OCI-M1 (cell line): ENCODE results near the gene TNRC18.
"Not testable (repeated sequence)": the region's sequence is repeated elsewhere in the genome, so short reads cannot be mapped to it uniquely, and the experiment has no call there.

Experiments used
- DNase-seq: peaks from one replicate; lab custom pipeline; 2025; lab: John Stamatoyannopoulos, UW

The TNRC18 gene

GRCh38 chr7:5291301-5291700 lies 132.3 kb downstream of the TNRC18 start:
- no peak for DNase-seq

GRCh38 chr7:5289355-5289754 lies 134.3 kb downstream of the TNRC18 start:
- DNase-seq, result no peak

GRCh38 chr7:5288560-5288959 lies 135.1 kb downstream of the TNRC18 start:
- not testable (repeated sequence) for DNase-seq

GRCh38 chr7:5287802-5288201 lies 135.8 kb downstream of the TNRC18 start:
- DNase-seq, result no peak

- not testable (repeated sequence) for DNase-seq
Observed at GRCh38 chr7:5287373-5287772, 136.3 kb downstream of the TNRC18 start.

- DNase-seq, result no peak
Observed at GRCh38 chr7:5286933-5287332, 136.7 kb downstream of the TNRC18 start.

GRCh38 chr7:5284304-5285281 lies 139.0 kb downstream of the TNRC18 start:
- DNase-seq, result peak; percentile 37

- DNase-seq, result no peak
Observed at GRCh38 chr7:5283421-5284303, 140.0 kb downstream of the TNRC18 start.

GRCh38 chr7:5282543-5283316 lies 140.9 kb downstream of the TNRC18 start, which contains the start of gene SLC29A4:
SLC29A4 (plus strand) TSS chr7:5282943; CDS start chr7:5287817, 4,874 bp downstream.
- no peak for DNase-seq

GRCh38 chr7:5281598-5282500 lies 141.8 kb downstream of the TNRC18 start:
- DNase-seq, result not testable (repeated sequence)

- DNase-seq, result no peak
Observed at GRCh38 chr7:5279734-5280133, 143.9 kb downstream of the TNRC18 start.

GRCh38 chr7:5278766-5279165 lies 144.9 kb downstream of the TNRC18 start:
- no peak for DNase-seq

- DNase-seq, result no peak
Observed at GRCh38 chr7:5276611-5277010, 147.0 kb downstream of the TNRC18 start.

- DNase-seq, result not testable (repeated sequence)
Observed at GRCh38 chr7:5276123-5276522, 147.5 kb downstream of the TNRC18 start.

GRCh38 chr7:5275510-5275909 lies 148.1 kb downstream of the TNRC18 start:
- not testable (repeated sequence) for DNase-seq

GRCh38 chr7:5274985-5275431 lies 148.6 kb downstream of the TNRC18 start:
- not testable (repeated sequence) for DNase-seq

- no peak for DNase-seq
Observed at GRCh38 chr7:5274441-5274840, 149.2 kb downstream of the TNRC18 start.

GRCh38 chr7:5273831-5274405 lies 149.7 kb downstream of the TNRC18 start:
- not testable (repeated sequence) for DNase-seq

- no peak for DNase-seq
Observed at GRCh38 chr7:5270788-5271187, 152.8 kb downstream of the TNRC18 start.
